Tibial nerve (tissue), 4 donors: ENCODE data around the gene TMEM52B.

Source experiments
- EP300 ChIP-seq, 2 donors: sonication (generic); formaldehyde crosslinking; IDR thresholded peaks; one replicate each; pipeline ENCODE4 v1.6.1; 2017; ENCODE audit warnings: antibody characterized with exemption in 2 of 2, mild to moderate bottlenecking in 1 of 2
- POLR2A ChIP-seq, 2 donors: fragments of 450-650 bp; IDR thresholded peaks; one replicate each; pipeline ENCODE4 v1.6.1; 2017; ENCODE audit warnings: antibody characterized with exemption in 2 of 2, mild to moderate bottlenecking in 2 of 2, moderate library complexity in 2 of 2
- TF ChIP-seq, protein P1 (sequence below), 5 experiments: fragments of 200-600 bp in 3 of 5; fragments of 450-650 bp in 2 of 5; sonication (generic) in 3 of 5; IDR thresholded peaks; one replicate each; pipeline ENCODE4 v1.5.1; 2016 to 2019; ENCODE audit warnings: antibody characterized with exemption in 5 of 5, mild to moderate bottlenecking in 3 of 5, moderate library complexity in 2 of 5

DNA sequence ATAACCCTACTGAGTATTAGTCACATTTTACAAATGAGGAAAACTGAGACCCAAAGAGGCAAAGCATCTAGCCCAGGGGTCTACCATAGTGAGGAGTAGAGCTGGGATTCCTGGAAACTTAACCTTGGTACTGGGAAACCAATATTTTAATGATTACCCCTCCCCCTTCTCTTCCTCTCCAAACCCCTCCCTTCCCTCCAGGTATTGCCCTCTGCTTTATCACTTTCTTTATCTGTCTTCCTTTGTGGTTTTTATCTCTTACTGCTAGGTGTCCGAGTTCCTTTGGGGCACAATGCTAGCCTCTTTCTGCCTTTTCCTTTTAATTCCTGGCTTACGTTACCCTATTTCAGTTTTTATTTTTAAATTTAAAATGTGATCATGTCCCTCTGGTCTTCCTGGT lies 36.6 kb downstream of the TMEM52B start:
- TF ChIP-seq, protein P1, sequence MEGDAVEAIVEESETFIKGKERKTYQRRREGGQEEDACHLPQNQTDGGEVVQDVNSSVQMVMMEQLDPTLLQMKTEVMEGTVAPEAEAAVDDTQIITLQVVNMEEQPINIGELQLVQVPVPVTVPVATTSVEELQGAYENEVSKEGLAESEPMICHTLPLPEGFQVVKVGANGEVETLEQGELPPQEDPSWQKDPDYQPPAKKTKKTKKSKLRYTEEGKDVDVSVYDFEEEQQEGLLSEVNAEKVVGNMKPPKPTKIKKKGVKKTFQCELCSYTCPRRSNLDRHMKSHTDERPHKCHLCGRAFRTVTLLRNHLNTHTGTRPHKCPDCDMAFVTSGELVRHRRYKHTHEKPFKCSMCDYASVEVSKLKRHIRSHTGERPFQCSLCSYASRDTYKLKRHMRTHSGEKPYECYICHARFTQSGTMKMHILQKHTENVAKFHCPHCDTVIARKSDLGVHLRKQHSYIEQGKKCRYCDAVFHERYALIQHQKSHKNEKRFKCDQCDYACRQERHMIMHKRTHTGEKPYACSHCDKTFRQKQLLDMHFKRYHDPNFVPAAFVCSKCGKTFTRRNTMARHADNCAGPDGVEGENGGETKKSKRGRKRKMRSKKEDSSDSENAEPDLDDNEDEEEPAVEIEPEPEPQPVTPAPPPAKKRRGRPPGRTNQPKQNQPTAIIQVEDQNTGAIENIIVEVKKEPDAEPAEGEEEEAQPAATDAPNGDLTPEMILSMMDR (IDR thresholded peaks at IDR 0.05): no peak
- TF ChIP-seq POLR2A (IDR thresholded peaks at IDR 0.05): no peak
- TF ChIP-seq EP300 (IDR thresholded peaks at IDR 0.05): no peak
